HL-60 (cell line): Measurements from ENCODE around the gene NUP98.

Source experiments
- CTCF ChIP-seq: IDR thresholded peaks from one replicate; pipeline ENCODE4 v1.5.1; 2011; ENCODE audit warnings: low read length, control low read depth, inconsistent platforms; ENCODE audit not compliant: insufficient read depth
- GABPA ChIP-seq: IDR thresholded peaks from 2 replicates; pipeline ENCODE4 v1.6.1; 2012; ENCODE audit warnings: low read depth
- POLR2AphosphoS5 ChIP-seq: IDR thresholded peaks from 2 replicates; pipeline ENCODE4 v1.6.1; 2012; ENCODE audit warnings: low read depth
- REST ChIP-seq: IDR thresholded peaks from 2 replicates; pipeline ENCODE4 v1.6.1; 2012; ENCODE audit warnings: low read depth; ENCODE audit not compliant: insufficient replicate concordance

GRCh38 chr11:3833449-3833848 lies 36.1 kb upstream of the NUP98 start:
- no peak for TF ChIP-seq CTCF
- no peak; the same call in 1 of the 2 replicates for TF ChIP-seq POLR2AphosphoS5
- no peak for TF ChIP-seq GABPA
- TF ChIP-seq REST, result no peak
